HCT116 (cell line): ENCODE data around the gene PREPL. TPM values are rescaled to one million over a fixed set of nuclear protein-coding genes. Genes with fewer than 3 reads are reported as not detected.

Experiments
- ATAC-seq: fragments of 200-7000 bp; cut with Tn5 transposase; 2 replicates; pipeline ENCODE4 v1.9.1; 2020; ENCODE audit warnings: mild to moderate bottlenecking, moderate library complexity
- BruUV-seq: library from RNA; stranded (reverse); fragments of 400-500 nt; replicated peaks from 2 replicates; lab custom pipeline; 2021; lab: Mats Ljungman, UMichigan
- CTCF ChIA-PET: fragments of 300-600 bp; sonication (Branson Sonifier 250); formaldehyde crosslinking; loops from one replicate; lab custom pipeline; 2021; ENCODE audit warnings: antibody characterized with exemption; lab: Charles Lee
- POLR2A ChIA-PET: fragments of 300-600, 350-600 bp; sonication (Branson Sonifier 250); formaldehyde crosslinking; loops from one replicate; lab custom pipeline; 2021; ENCODE audit warnings: antibody characterized with exemption; lab: Charles Lee
- RAD21 ChIA-PET, 2 experiments: fragments of 300-600 bp; sonication (Branson Sonifier 250); formaldehyde crosslinking; loops; one replicate each; lab custom pipeline; 2023; ENCODE audit warnings: low total read pairs in 2 of 2; ENCODE audit not compliant: uncharacterized antibody in 2 of 2, unreplicated experiment in 2 of 2, low non-redundant PET in 1 of 2; lab: Charles Lee
- DNase-seq: peaks from one replicate; pipeline ENCODE4 v3.0.0-alpha.2; 2010; ENCODE audit warnings: low read depth, low spot score
- H2AFZ ChIP-seq: fragments of 200-600 bp; shearing (Covaris generic), sonication (generic); 2 replicates; pipeline ENCODE4 v1.6.1; 2017; ENCODE audit warnings: low read depth, mixed run types, mixed read lengths, antibody characterized with exemption, low read length; ENCODE audit not compliant: poor library complexity, severe bottlenecking
- H3K27ac ChIP-seq: 2 replicates; pipeline ENCODE4 v1.5.1; 2012; ENCODE audit warnings: low read depth, low read length
- H3K27me3 ChIP-seq: fragments of 200-600 bp; sonication (generic); 2 replicates; pipeline ENCODE4 v1.6.1; 2016; ENCODE audit warnings: mixed run types, low read length, mixed read lengths; ENCODE audit not compliant: insufficient read depth
- H3K36me3 ChIP-seq, 2 experiments: fragments of 200-500 bp in 1 of 2; fragments of 200-600 bp in 1 of 2; sonication (Bioruptor generic) in 1 of 2; sonication (generic) in 1 of 2; 2 replicates each; pipeline versions ENCODE4 v1.5.1 to v1.6.1; 2014 to 2016; ENCODE audit warnings: low read length in 2 of 2, inconsistent platforms in 1 of 2, mixed read lengths in 1 of 2, mixed run types in 1 of 2; ENCODE audit not compliant: insufficient read depth in 2 of 2, control insufficient read depth in 1 of 2
- H3K4me1 ChIP-seq, 2 experiments: fragments of 200-600 bp in 1 of 2; sonication (generic) in 1 of 2; 2 replicates each; pipeline versions ENCODE4 v1.5.1 to v1.6.1; 2012 to 2017; ENCODE audit warnings: low read length in 2 of 2, inconsistent platforms in 1 of 2, mild to moderate bottlenecking in 1 of 2, mixed read lengths in 1 of 2, mixed run types in 1 of 2, moderate library complexity in 1 of 2; ENCODE audit not compliant: insufficient read depth in 2 of 2, control insufficient read depth in 1 of 2
- H3K4me2 ChIP-seq: fragments of 200-600 bp; sonication (generic); 2 replicates; pipeline ENCODE4 v1.6.1; 2017; ENCODE audit warnings: mixed run types, low read length, mixed read lengths
- H3K4me3 ChIP-seq, 2 experiments: fragments of 200-600 bp in 1 of 2; sonication (generic) in 1 of 2; replicated peaks in 1 of 2; 2 replicates each; pipeline ENCODE4 v1.5.1; 2011 to 2016; ENCODE audit warnings: low read length in 2 of 2, control low read depth in 1 of 2, low read depth in 1 of 2, mild to moderate bottlenecking in 1 of 2, mixed read lengths in 1 of 2, mixed run types in 1 of 2
- H3K79me2 ChIP-seq: fragments of 200-600 bp; sonication (generic); 2 replicates; pipeline ENCODE4 v1.6.1; 2017; ENCODE audit warnings: mild to moderate bottlenecking, mixed run types, low read length, moderate library complexity, mixed read lengths; ENCODE audit not compliant: insufficient read depth
- H3K9ac ChIP-seq: fragments of 200-600 bp; sonication (generic); 2 replicates; pipeline ENCODE4 v1.6.1; 2016; ENCODE audit warnings: low read length, mixed read lengths
- H3K9me2 ChIP-seq: fragments of 200-600 bp; sonication (generic), shearing (Covaris generic); 2 replicates; pipeline ENCODE4 v1.6.1; 2017; ENCODE audit warnings: mixed run types, mild to moderate bottlenecking, moderate library complexity; ENCODE audit not compliant: insufficient read depth
- H3K9me3 ChIP-seq, 2 experiments: fragments of 200-500 bp in 1 of 2; fragments of 200-600 bp in 1 of 2; sonication (Bioruptor generic) in 1 of 2; sonication (generic) in 1 of 2; 2 replicates each; pipeline ENCODE4 v1.6.1; 2014 to 2017; ENCODE audit warnings: low read length in 2 of 2, mixed read lengths in 2 of 2, inconsistent platforms in 1 of 2, low read depth in 1 of 2, mild to moderate bottlenecking in 1 of 2, mixed run types in 1 of 2, moderate library complexity in 1 of 2; ENCODE audit not compliant: control insufficient read depth in 1 of 2, insufficient read depth in 1 of 2
- H4K20me1 ChIP-seq: fragments of 200-600 bp; sonication (generic), shearing (Covaris generic); 2 replicates; pipeline ENCODE4 v1.6.1; 2017; ENCODE audit warnings: mixed run types, mild to moderate bottlenecking, moderate library complexity; ENCODE audit not compliant: insufficient read depth
- EGR1 ChIP-seq: IDR thresholded peaks from 2 replicates; pipeline ENCODE4 v1.6.1; 2012; ENCODE audit warnings: low read depth
- ELF1 ChIP-seq: IDR thresholded peaks from 2 replicates; pipeline ENCODE4 v1.6.1; 2012; ENCODE audit warnings: low read depth, borderline replicate concordance
- RAD21 ChIP-seq: IDR thresholded peaks from 2 replicates; pipeline ENCODE4 v1.6.1; 2012; ENCODE audit warnings: low read depth, mild to moderate bottlenecking
- TCF7L2 ChIP-seq: IDR thresholded peaks from 2 replicates; pipeline ENCODE4 v1.7.0; 2011; ENCODE audit warnings: borderline replicate concordance, inconsistent platforms; ENCODE audit not compliant: insufficient read depth, insufficient read length; ENCODE audit errors: extremely low read depth
- intact Hi-C: fragments of 100-400 bp; cut with micrococcal nuclease; formaldehyde crosslinking; loops from 2 replicates; pipeline ENCODE4 v1.10.0; 2022
- total RNA-seq: library from RNA; stranded (reverse); gene quantifications from one replicate; pipeline ENCODE4 v1.2.1, GENCODE V29; 2021; ENCODE audit not compliant: unreplicated experiment
- TF ChIP-seq, protein P1 (sequence below), 3 experiments: fragments of 200-600 bp in 1 of 3; sonication (generic) in 1 of 3; IDR thresholded peaks in 2 of 3; conservative IDR thresholded peaks in 1 of 3; 2 replicates each; pipeline ENCODE4 v1.5.1; 2012 to 2017; ENCODE audit warnings: low read depth in 2 of 3, low read length in 2 of 3, antibody characterized with exemption in 1 of 3, borderline replicate concordance in 1 of 3, control low read depth in 1 of 3, mild to moderate bottlenecking in 1 of 3, mixed read lengths in 1 of 3, mixed run types in 1 of 3, moderate library complexity in 1 of 3; ENCODE audit not compliant: insufficient read depth in 1 of 3

PREPL gene
- total RNA-seq, 1 experiment from 2014 or later: 31.1 TPM

DNA sequence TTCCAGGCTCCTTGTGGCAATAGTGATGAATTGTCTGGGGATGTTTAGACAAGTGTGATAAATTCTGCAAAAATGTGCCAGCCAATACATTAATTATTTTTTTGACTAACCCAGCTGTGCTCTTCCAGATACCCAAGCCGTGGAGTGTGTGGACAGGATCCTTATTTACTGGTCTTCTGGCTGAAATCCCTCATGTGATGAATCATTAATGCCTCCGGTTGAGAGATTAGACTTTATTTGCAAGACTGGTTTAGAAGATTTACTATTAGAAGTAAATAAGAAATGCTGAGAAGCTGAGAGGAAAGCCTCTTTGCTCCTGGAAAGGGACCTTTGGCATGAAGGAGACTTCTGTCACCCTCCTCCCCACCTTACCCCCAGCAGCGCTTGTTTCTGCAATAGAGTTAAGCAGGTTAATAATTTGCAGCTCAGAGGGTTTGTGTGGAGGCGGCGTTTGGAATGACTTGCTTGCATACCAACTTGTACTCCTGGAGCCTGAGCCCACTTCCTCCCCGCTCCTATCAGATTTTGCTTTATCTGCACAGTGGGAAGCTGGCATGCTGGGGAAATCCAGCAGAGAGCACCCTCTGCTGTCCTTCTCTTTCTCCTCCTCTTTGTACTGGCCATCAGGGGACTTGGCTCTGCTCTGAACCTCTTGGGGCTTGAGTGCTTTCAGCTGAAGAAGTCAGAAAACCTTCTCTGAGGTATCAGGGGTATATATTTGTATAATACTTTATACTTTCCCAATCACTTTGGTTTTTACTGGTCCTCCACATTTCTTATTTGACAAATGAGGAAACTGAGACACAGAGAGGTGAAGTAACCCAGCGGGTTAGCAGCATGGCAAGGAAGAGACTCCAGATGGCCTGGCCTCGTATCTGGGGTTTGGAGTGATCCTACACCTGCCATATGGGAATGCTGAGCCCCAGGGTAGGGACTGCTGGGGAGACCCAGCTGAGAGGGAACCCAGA lies 69.7 kb downstream of the PREPL start:
- ATAC-seq (peak; percentile 96), DNase-seq (peak; percentile 48)
- CTCF ChIA-PET: interaction anchor here (0.8 to 2.3 kb wide), 7 partner anchors 15 to 414 kb away, joined by 4 to 8 read pairs (median 4); no protein-coding TSS in a partner anchor
- Histone ChIP-seq H3K4me3 (no peak overlapping the region), H3K36me3 (no peaks in the 10 kb centered on the region), H2AFZ (peak overlapping the region; percentile 42), H3K9me3 (no peaks in the 10 kb centered on the region), H4K20me1 (no peaks in the 10 kb centered on the region), H3K4me2 (peak overlapping the region; percentile 57), H3K9me2 (no peaks in the 10 kb centered on the region), H3K79me2 (no peaks in the 10 kb centered on the region), H3K27ac (no peak overlapping the region), H3K9ac (no peak overlapping the region), H3K4me1 (peaks cover 10 to 17% of the 10 kb centered on the region in 2 experiments), H3K27me3 (no peaks in the 10 kb centered on the region)
- intact Hi-C loops: loop anchor here (1.0 kb wide), 3 partner anchors 46 to 247 kb away; no protein-coding TSS in a partner anchor
- TF ChIP-seq TCF7L2 (no peak), ELF1 (no peak), RAD21 (peak; percentile 90), EGR1 (peak; percentile 26; the same call in 1 of the 2 replicates)
- TF ChIP-seq, protein P1, sequence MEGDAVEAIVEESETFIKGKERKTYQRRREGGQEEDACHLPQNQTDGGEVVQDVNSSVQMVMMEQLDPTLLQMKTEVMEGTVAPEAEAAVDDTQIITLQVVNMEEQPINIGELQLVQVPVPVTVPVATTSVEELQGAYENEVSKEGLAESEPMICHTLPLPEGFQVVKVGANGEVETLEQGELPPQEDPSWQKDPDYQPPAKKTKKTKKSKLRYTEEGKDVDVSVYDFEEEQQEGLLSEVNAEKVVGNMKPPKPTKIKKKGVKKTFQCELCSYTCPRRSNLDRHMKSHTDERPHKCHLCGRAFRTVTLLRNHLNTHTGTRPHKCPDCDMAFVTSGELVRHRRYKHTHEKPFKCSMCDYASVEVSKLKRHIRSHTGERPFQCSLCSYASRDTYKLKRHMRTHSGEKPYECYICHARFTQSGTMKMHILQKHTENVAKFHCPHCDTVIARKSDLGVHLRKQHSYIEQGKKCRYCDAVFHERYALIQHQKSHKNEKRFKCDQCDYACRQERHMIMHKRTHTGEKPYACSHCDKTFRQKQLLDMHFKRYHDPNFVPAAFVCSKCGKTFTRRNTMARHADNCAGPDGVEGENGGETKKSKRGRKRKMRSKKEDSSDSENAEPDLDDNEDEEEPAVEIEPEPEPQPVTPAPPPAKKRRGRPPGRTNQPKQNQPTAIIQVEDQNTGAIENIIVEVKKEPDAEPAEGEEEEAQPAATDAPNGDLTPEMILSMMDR (IDR thresholded peaks at IDR 0.05 in 2 of 3, conservative IDR thresholded peaks at IDR 0.05 in 1 of 3; ENCODE audit: borderline replicate concordance in 1 of 3, insufficient read depth in 1 of 3, low read depth in 2 of 3, low read length in 2 of 3): peak; percentile 65 to 88 (median 69)
- RAD21 ChIA-PET: interaction anchor here (0.7 to 0.9 kb wide), 4 partner anchors 48 to 247 kb away, joined by 3 to 6 read pairs (median 4); no protein-coding TSS in a partner anchor
- no TSS peak for BruUV-seq
- POLR2A ChIA-PET: no interaction called here
